ENCODE measurements around the gene ANO1.

Gene ANO1

GRCh38 chr11:70109006-70109405 is 30.9 kb downstream of the ANO1 start:
- no peak overlapping the region for H3K4me2 ChIP-seq (ENCODE audit: low read length)
- H3K27me3 ChIP-seq (ENCODE audit: control insufficient read depth, low read length), result no peaks in the 10 kb centered on the region
- no peaks in the 10 kb centered on the region for H3K36me3 ChIP-seq (ENCODE audit: control insufficient read depth, low read length)
- H3K79me2 ChIP-seq (ENCODE audit: control insufficient read depth, low read length), result no peaks in the 10 kb centered on the region
- H4K20me1 ChIP-seq (ENCODE audit: control insufficient read depth, insufficient read depth, low read depth, low read length), result no peaks in the 10 kb centered on the region
- H3K9me2 ChIP-seq (replicated peaks; ENCODE audit: control insufficient read depth, low read length), result no peaks in the 10 kb centered on the region
- no peak for TF ChIP-seq CTCF (IDR thresholded peaks at IDR 0.05; ENCODE audit: low read depth, low read length, poor library complexity, severe bottlenecking)
- no peak for TF ChIP-seq EZH2phosphoT487 (IDR thresholded peaks at IDR 0.05; ENCODE audit: borderline replicate concordance, low read length)
- H3K27ac ChIP-seq (ENCODE audit: low read depth, low read length), result no peak overlapping the region
- no peaks in the 10 kb centered on the region for H3F3A ChIP-seq (ENCODE audit: control insufficient read depth, insufficient read depth)
- H3K4me1 ChIP-seq (ENCODE audit: control insufficient read depth, low read length), result no peaks in the 10 kb centered on the region
- no peak overlapping the region for H3K4me3 ChIP-seq (ENCODE audit: low read length)
- H3K9me3 ChIP-seq (ENCODE audit: control insufficient read depth, insufficient read depth, low read length), result no peaks in the 10 kb centered on the region

GRCh38 chr11:70109903-70110302 is 31.8 kb downstream of the ANO1 start:
- no peaks in the 10 kb centered on the region for H3K79me2 ChIP-seq (ENCODE audit: control insufficient read depth, low read length)
- no peaks in the 10 kb centered on the region for H3F3A ChIP-seq (ENCODE audit: control insufficient read depth, insufficient read depth)
- H3K9me3 ChIP-seq (ENCODE audit: control insufficient read depth, insufficient read depth, low read length), result no peaks in the 10 kb centered on the region

GRCh38 chr11:70110538-70111055 is 32.5 kb downstream of the ANO1 start:
- TF ChIP-seq EZH2phosphoT487 (IDR thresholded peaks at IDR 0.05; ENCODE audit: borderline replicate concordance, low read length), result no peak
- TF ChIP-seq CTCF (IDR thresholded peaks at IDR 0.05; ENCODE audit: low read depth, low read length, poor library complexity, severe bottlenecking), result no peak
- Histone ChIP-seq H3K9me3 (ENCODE audit: control insufficient read depth, insufficient read depth, low read length) (no peaks in the 10 kb centered on the region), H3K4me1 (ENCODE audit: control insufficient read depth, low read length) (no peaks in the 10 kb centered on the region), H4K20me1 (ENCODE audit: control insufficient read depth, insufficient read depth, low read depth, low read length) (no peaks in the 10 kb centered on the region), H3F3A (ENCODE audit: control insufficient read depth, insufficient read depth) (no peaks in the 10 kb centered on the region), H3K79me2 (ENCODE audit: control insufficient read depth, low read length) (no peaks in the 10 kb centered on the region), H3K27me3 (ENCODE audit: control insufficient read depth, low read length) (no peaks in the 10 kb centered on the region), H3K27ac (ENCODE audit: low read depth, low read length) (no peak overlapping the region), H3K9me2 (replicated peaks; ENCODE audit: control insufficient read depth, low read length) (no peaks in the 10 kb centered on the region), H3K36me3 (ENCODE audit: control insufficient read depth, low read length) (no peaks in the 10 kb centered on the region), H3K4me2 (ENCODE audit: low read length) (no peak overlapping the region), H3K4me3 (ENCODE audit: low read length) (no peak overlapping the region)

More at GRCh38 chr11:70109903-70110302, 31.8 kb downstream of the ANO1 start:
- H3K9me2 ChIP-seq (replicated peaks; ENCODE audit: control insufficient read depth, low read length), result no peaks in the 10 kb centered on the region
- H3K36me3 ChIP-seq (ENCODE audit: control insufficient read depth, low read length), result no peaks in the 10 kb centered on the region
- no peaks in the 10 kb centered on the region for H3K4me1 ChIP-seq (ENCODE audit: control insufficient read depth, low read length)
- TF ChIP-seq EZH2phosphoT487 (IDR thresholded peaks at IDR 0.05; ENCODE audit: borderline replicate concordance, low read length) (no peak), CTCF (IDR thresholded peaks at IDR 0.05; ENCODE audit: low read depth, low read length, poor library complexity, severe bottlenecking) (no peak)
- H3K4me3 ChIP-seq (ENCODE audit: low read length), result no peak overlapping the region
- H4K20me1 ChIP-seq (ENCODE audit: control insufficient read depth, insufficient read depth, low read depth, low read length), result no peaks in the 10 kb centered on the region
- no peaks in the 10 kb centered on the region for H3K27me3 ChIP-seq (ENCODE audit: control insufficient read depth, low read length)
- no peak overlapping the region for H3K27ac ChIP-seq (ENCODE audit: low read depth, low read length)
- no peak overlapping the region for H3K4me2 ChIP-seq (ENCODE audit: low read length)
